H1 (cell line): ENCODE measurements around the gene OR5H1. TPM values are rescaled to one million over a fixed set of nuclear protein-coding genes. Genes with fewer than 3 reads are reported as not detected.

Experiments
- CTCF ChIA-PET: fragments of 300-600 bp; sonication (Branson Sonifier 250); formaldehyde crosslinking; loops from one replicate; lab custom pipeline; 2021; ENCODE audit not compliant: partially characterized antibody; lab: Charles Lee
- POLR2A ChIA-PET: fragments of 300-600 bp; sonication (Branson Sonifier 250); formaldehyde crosslinking; loops from one replicate; lab custom pipeline; 2021; ENCODE audit warnings: inconsistent platforms; ENCODE audit not compliant: partially characterized antibody; lab: Charles Lee
- DNase-seq, 2 experiments: peaks; one replicate each; pipeline versions ENCODE4 v3.0.0 to v3.0.0-alpha.2; 2010 to 2022; ENCODE audit warnings: low spot score in 2 of 2, low read depth in 1 of 2, mixed read lengths in 1 of 2
- FAIRE-seq: peaks from 2 replicates; lab custom pipeline; 2011; peaks lifted over from hg19 to GRCh38; lab: Jason Lieb, UNC
- H2AFZ ChIP-seq: 2 replicates; pipeline ENCODE4 v1.8.1; 2012; ENCODE audit warnings: low read length, inconsistent platforms
- H2AK5ac ChIP-seq: 2 replicates; pipeline ENCODE4 v1.6.1; 2013; ENCODE audit warnings: low read depth, low read length
- H2BK120ac ChIP-seq: replicated peaks from 2 replicates; pipeline ENCODE3; 2013; ENCODE audit warnings: low read depth, low read length, inconsistent platforms
- H2BK12ac ChIP-seq: 2 replicates; pipeline ENCODE4 v1.6.1; 2013; ENCODE audit warnings: low read depth, low read length
- H2BK15ac ChIP-seq: 2 replicates; pipeline ENCODE4 v1.6.1; 2013; ENCODE audit warnings: low read length
- H2BK20ac ChIP-seq: 2 replicates; pipeline ENCODE4 v1.6.1; 2013; ENCODE audit warnings: low read length
- H2BK5ac ChIP-seq: 2 replicates; pipeline ENCODE4 v1.6.1; 2013; ENCODE audit warnings: low read depth, low read length
- H3K14ac ChIP-seq: 2 replicates; pipeline ENCODE4 v1.6.1; 2013; ENCODE audit warnings: inconsistent platforms; ENCODE audit not compliant: insufficient read length
- H3K18ac ChIP-seq: 2 replicates; pipeline ENCODE4 v1.6.1; 2013; ENCODE audit warnings: low read length; ENCODE audit errors: extremely low read depth
- H3K23ac ChIP-seq: 2 replicates; pipeline ENCODE4 v1.6.1; 2013; ENCODE audit warnings: inconsistent platforms; ENCODE audit not compliant: insufficient read length
- H3K23me2 ChIP-seq: 2 replicates; pipeline ENCODE4 v1.6.1; 2013; ENCODE audit warnings: low read depth, low read length
- H3K27ac ChIP-seq: 2 replicates; pipeline ENCODE4 v1.6.1; 2011; ENCODE audit warnings: low read depth, low read length, inconsistent platforms
- H3K27me3 ChIP-seq, 4 experiments: replicated peaks in 1 of 4; 1 replicate in 1 of 4; 2 replicates in 3 of 4; pipeline versions ENCODE4 v1.6.1 to v1.8.1; 2011 to 2013; ENCODE audit warnings: low read length in 3 of 4, mild to moderate bottlenecking in 3 of 4, inconsistent platforms in 2 of 4, mixed read lengths in 2 of 4, moderate library complexity in 1 of 4; ENCODE audit not compliant: control insufficient read depth in 3 of 4, insufficient read depth in 3 of 4; ENCODE audit errors: extremely low read depth in 1 of 4
- H3K36me3 ChIP-seq, 4 experiments: 2 replicates each; pipeline versions ENCODE4 v1.6.1 to v1.8.1; 2011 to 2013; ENCODE audit warnings: mild to moderate bottlenecking in 4 of 4, low read length in 3 of 4, moderate library complexity in 2 of 4, control low read depth in 1 of 4, inconsistent platforms in 1 of 4; ENCODE audit not compliant: insufficient read depth in 4 of 4, control insufficient read depth in 2 of 4
- H3K4ac ChIP-seq: replicated peaks from 2 replicates; pipeline ENCODE3; 2013; ENCODE audit warnings: low read length, low read depth, mixed read lengths, inconsistent platforms; ENCODE audit not compliant: insufficient read length
- H3K4me1 ChIP-seq, 4 experiments: replicated peaks in 1 of 4; 1 replicate in 1 of 4; 2 replicates in 3 of 4; pipeline versions ENCODE4 v1.6.1 to v1.8.1; 2011 to 2013; ENCODE audit warnings: low read length in 3 of 4, inconsistent platforms in 2 of 4, mixed read lengths in 1 of 4; ENCODE audit not compliant: insufficient read depth in 4 of 4, control insufficient read depth in 3 of 4
- H3K4me2 ChIP-seq, 2 experiments: 2 replicates each; pipeline versions ENCODE4 v1.6.1 to v1.8.1; 2011 to 2013; ENCODE audit warnings: low read depth in 2 of 2, low read length in 2 of 2, control low read depth in 1 of 2, inconsistent platforms in 1 of 2, mild to moderate bottlenecking in 1 of 2; ENCODE audit not compliant: insufficient read depth in 1 of 2
- H3K4me3 ChIP-seq, 4 experiments: fragments of 200-600, 300-600 bp in 1 of 4; sonication (generic), shearing (Covaris generic), sonication (Bioruptor Twin) in 1 of 4; 2 replicates each; pipeline versions ENCODE4 v1.5.1 to v1.8.1; 2011 to 2016; ENCODE audit warnings: low read length in 4 of 4, low read depth in 3 of 4, control low read depth in 2 of 4, inconsistent platforms in 2 of 4, mild to moderate bottlenecking in 2 of 4, mixed read lengths in 1 of 4, moderate library complexity in 1 of 4; ENCODE audit not compliant: insufficient read depth in 2 of 4; ENCODE audit errors: extremely low read depth in 1 of 4
- H3K56ac ChIP-seq: replicated peaks from 2 replicates; pipeline ENCODE3; 2013; ENCODE audit warnings: low read depth, mild to moderate bottlenecking, mixed read lengths, low read length, inconsistent platforms; ENCODE audit not compliant: insufficient read length
- H3K79me1 ChIP-seq: 2 replicates; pipeline ENCODE4 v1.6.1; 2013; ENCODE audit warnings: low read depth, low read length, control low read depth
- H3K79me2 ChIP-seq, 2 experiments: 2 replicates each; pipeline versions ENCODE4 v1.6.1 to v1.8.1; 2012 to 2013; ENCODE audit warnings: low read length in 2 of 2, mild to moderate bottlenecking in 2 of 2, inconsistent platforms in 1 of 2; ENCODE audit not compliant: insufficient read depth in 2 of 2, control insufficient read depth in 1 of 2
- H3K9ac ChIP-seq, 4 experiments: replicated peaks in 1 of 4; 1 replicate in 1 of 4; 2 replicates in 3 of 4; pipeline versions ENCODE4 v1.6.1 to v1.8.1; 2011 to 2013; ENCODE audit warnings: low read depth in 3 of 4, low read length in 3 of 4, control low read depth in 2 of 4, mild to moderate bottlenecking in 2 of 4, moderate library complexity in 2 of 4, inconsistent platforms in 1 of 4; ENCODE audit errors: extremely low read depth in 1 of 4
- H3K9me3 ChIP-seq, 2 experiments: 2 replicates each; pipeline versions ENCODE4 v1.6.1 to v1.8.1; 2012 to 2013; ENCODE audit warnings: mild to moderate bottlenecking in 2 of 2, moderate library complexity in 2 of 2, control low read depth in 1 of 2, inconsistent platforms in 1 of 2, low read depth in 1 of 2, low read length in 1 of 2, mixed read lengths in 1 of 2; ENCODE audit not compliant: insufficient read depth in 2 of 2
- H4K20me1 ChIP-seq, 2 experiments: replicated peaks in 1 of 2; 2 replicates each; pipeline versions ENCODE3 to v1.8.1; 2011 to 2013; ENCODE audit warnings: inconsistent platforms in 2 of 2, low read length in 2 of 2, mild to moderate bottlenecking in 1 of 2; ENCODE audit not compliant: insufficient read depth in 2 of 2, control insufficient read depth in 1 of 2
- H4K5ac ChIP-seq: 2 replicates; pipeline ENCODE4 v1.6.1; 2013; ENCODE audit warnings: low read length, low read depth, mixed read lengths, inconsistent platforms; ENCODE audit not compliant: insufficient read length
- H4K8ac ChIP-seq: 2 replicates; pipeline ENCODE4 v1.8.0; 2013; ENCODE audit warnings: mild to moderate bottlenecking, moderate library complexity, low read length, inconsistent platforms; ENCODE audit not compliant: insufficient read depth; ENCODE audit errors: extremely low read depth
- H4K91ac ChIP-seq: replicated peaks from 2 replicates; pipeline ENCODE3; 2013; ENCODE audit warnings: low read length, mixed read lengths, inconsistent platforms; ENCODE audit not compliant: insufficient read length
- ASH2L ChIP-seq: fragments of 200-600, 300-600 bp; sonication (generic); IDR thresholded peaks from one replicate; pipeline ENCODE4 v1.7.1; 2017; ENCODE audit warnings: low read length
- CBX8 ChIP-seq: fragments of 300-800, 300-1000 bp; sonication (generic); IDR thresholded peaks from 2 replicates; pipeline ENCODE4 v1.7.1; 2016; ENCODE audit warnings: low read depth, low read length, borderline replicate concordance
- CTBP2 ChIP-seq: IDR thresholded peaks from 2 replicates; pipeline ENCODE4 v1.7.0; 2011; ENCODE audit warnings: borderline replicate concordance, mild to moderate bottlenecking, moderate library complexity, mixed read lengths, low read length; ENCODE audit not compliant: insufficient read depth, insufficient read length
- EP300 ChIP-seq, 2 experiments: IDR thresholded peaks; 1 replicate in 1 of 2; 2 replicates in 1 of 2; pipeline ENCODE4 v1.6.1; 2011 to 2012; ENCODE audit warnings: low read depth in 2 of 2, low read length in 2 of 2, mild to moderate bottlenecking in 2 of 2, borderline replicate concordance in 1 of 2, inconsistent platforms in 1 of 2, moderate library complexity in 1 of 2
- GTF2F1 ChIP-seq: IDR thresholded peaks from 2 replicates; pipeline ENCODE4 v1.6.1; 2012; ENCODE audit warnings: low read depth, low read length, improper control_type of control experiment, borderline replicate concordance
- SIN3A ChIP-seq, 2 experiments: IDR thresholded peaks in 1 of 2; conservative IDR thresholded peaks in 1 of 2; 2 replicates each; pipeline ENCODE4 v1.6.1; 2011 to 2012; ENCODE audit warnings: low read length in 2 of 2, improper control_type of control experiment in 1 of 2, low read depth in 1 of 2, mild to moderate bottlenecking in 1 of 2
- SIX5 ChIP-seq: IDR thresholded peaks from 2 replicates; pipeline ENCODE4 v1.6.1; 2011; ENCODE audit warnings: mild to moderate bottlenecking, low read depth, low read length
- TAF1 ChIP-seq: IDR thresholded peaks from 2 replicates; pipeline ENCODE4 v1.6.1; 2011; ENCODE audit warnings: mild to moderate bottlenecking, low read depth, low read length
- ZNF274 ChIP-seq: IDR thresholded peaks from 2 replicates; pipeline ENCODE4 v1.7.0; 2012; ENCODE audit warnings: low read length, borderline replicate concordance; ENCODE audit errors: extremely low read depth
- WGBS, 2 experiments: shearing (Covaris generic) in 1 of 2; methylation state at CpG; one replicate each; pipeline versions ENCODE4 v1.1.6 to v1.1.7; 2013 to 2015; ENCODE audit warnings: low lambda C conversion rate in 2 of 2, mixed read lengths in 2 of 2, inconsistent platforms in 1 of 2, low coverage in 1 of 2, missing lambda C conversion rate in 1 of 2; ENCODE audit not compliant: insufficient replicate concordance in 2 of 2, insufficient coverage in 1 of 2, insufficient read length in 1 of 2; ENCODE audit errors: extremely low coverage in 1 of 2, missing lambda C conversion rate in 1 of 2; 5-methylcytosine and 5-hydroxymethylcytosine counted together
- long read RNA-seq, 2 experiments: library from RNA in 1 of 2; library from capped mRNA in 1 of 2; stranded (forward); transcript quantifications; one replicate each; pipeline ENCODE4 v2.0.0, GENCODE V29; 2021; ENCODE audit warnings: inconsistent platforms in 1 of 2
- polyA minus RNA-seq, 3 experiments: library from RNA; depleted of rRNA, polyadenylated mRNA; stranded (reverse); fragments of >200 nt; gene quantifications; 1 replicate in 2 of 3; 2 replicates in 1 of 3; pipeline ENCODE4 v1.2.3, GENCODE V29; 2011
- polyA plus RNA-seq, 7 experiments: library from polyadenylated mRNA; depleted of rRNA in 3 of 7; stranded (reverse) in 5 of 7; unstranded in 2 of 7; fragments of >200 nt in 5 of 7; fragments of 200-250 nt in 2 of 7; gene quantifications; 1 replicate in 5 of 7; 2 replicates in 1 of 7; 4 replicates in 1 of 7; pipeline versions ENCODE4 v1.2.1 to v1.2.3, GENCODE V29; 2011 to 2013; ENCODE audit warnings: missing spikeins in 2 of 7, mixed read lengths in 2 of 7
- total RNA-seq: library from RNA; stranded (reverse); fragmentation: NEBNext Ultra II Directional; extraction: Animal tissue kit (Norgen Biotek cat#: 25700); gene quantifications from 2 replicates; pipeline ENCODE4 v1.2.1, GENCODE V29; 2021
- TF ChIP-seq, protein P1 (sequence below): IDR thresholded peaks from 2 replicates; pipeline ENCODE4 v1.6.1; 2012; ENCODE audit warnings: inconsistent platforms

OR5H1 gene
- total RNA-seq (not detected in 2 replicates), polyA plus RNA-seq (2011; rRNA removed) (not detected in 2 replicates), polyA minus RNA-seq (2011; rRNA and poly(A)+ RNA removed) (not detected in 2 replicates)
- not detected for polyA plus RNA-seq (2011; cell fraction: cytosol; rRNA removed)
- polyA plus RNA-seq (2011; cell fraction: nucleus; rRNA removed): not detected
- polyA plus RNA-seq (2012, experiment 1 of 2): not detected in 4 replicates
- not detected for polyA plus RNA-seq (2012, experiment 2 of 2)
- not detected for polyA plus RNA-seq (2013, experiment 1 of 2)
- polyA plus RNA-seq (2013, experiment 2 of 2): not detected
- not detected for polyA minus RNA-seq (2011; cell fraction: cytosol; rRNA and poly(A)+ RNA removed)
- polyA minus RNA-seq (2011; cell fraction: nucleus; rRNA and poly(A)+ RNA removed): not detected
- long read RNA-seq, experiment 1: 0 reads
- long read RNA-seq, experiment 2: 0 reads

DNA sequence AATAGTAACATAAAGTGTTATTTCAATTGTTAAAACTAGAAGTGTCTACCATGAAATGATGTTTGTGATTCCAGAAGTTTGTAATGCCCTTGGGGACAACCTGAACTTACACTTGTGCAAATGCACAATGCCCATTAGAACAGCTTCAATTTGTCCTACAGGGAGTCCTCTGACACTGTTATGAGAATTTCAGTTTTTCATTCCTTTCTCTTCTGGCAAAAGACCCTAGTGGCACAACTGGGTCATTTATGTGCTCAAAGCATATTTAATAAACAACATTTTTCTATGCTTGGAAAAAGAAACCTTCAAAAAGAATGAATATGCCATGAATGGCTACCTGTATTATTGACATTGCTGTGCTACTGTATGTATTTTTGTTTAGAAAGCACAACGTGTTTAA, at the start of gene OR5H1:
Gene OR5H1 (plus strand): TSS at position 301 of the 400 bp plus-strand sequence. CDS start 1,977 bp downstream, outside the sequence.
- DNase-seq (no peak), FAIRE-seq (peak; percentile 62)
- Histone ChIP-seq H4K20me1 (no peaks in the 10 kb centered on the region), H3K14ac (no peak within 1 kb of the TSS), H3K9ac (no peak within 1 kb of the TSS), H3K4me1 (no peaks in the 10 kb centered on the region), H2BK15ac (no peak within 1 kb of the TSS), H2BK12ac (no peak within 1 kb of the TSS), H3K18ac (no peak within 1 kb of the TSS), H3K56ac (no peak within 1 kb of the TSS), H3K4me3 (no peak within 1 kb of the TSS), H3K23me2 (no peaks in the 10 kb centered on the region), H3K27ac (no peak within 1 kb of the TSS), H4K8ac (no peak within 1 kb of the TSS), H3K4me2 (no peak within 1 kb of the TSS), H3K9me3 (no peaks in the 10 kb centered on the region), H2BK5ac (no peak within 1 kb of the TSS), H3K27me3 (no peaks in the 10 kb centered on the region), H3K23ac (no peak within 1 kb of the TSS), H4K5ac (no peak within 1 kb of the TSS), H3K4ac (no peak within 1 kb of the TSS), H2AFZ (no peak within 1 kb of the TSS), H3K36me3 (no peaks in the 10 kb centered on the region), H3K79me2 (no peaks in the 10 kb centered on the region), H2AK5ac (no peak within 1 kb of the TSS), H2BK120ac (no peak within 1 kb of the TSS), H2BK20ac (no peak within 1 kb of the TSS), H3K79me1 (no peaks in the 10 kb centered on the region), H4K91ac (no peak within 1 kb of the TSS)
- no peak for TF ChIP-seq SIN3A (conservative IDR thresholded peaks at IDR 0.05 in 1 of 2, IDR thresholded peaks at IDR 0.05 in 1 of 2; ENCODE audit: low read depth in 1 of 2, low read length in 2 of 2)
- no peak for TF ChIP-seq CBX8
- TF ChIP-seq ASH2L: no peak
- no peak for TF ChIP-seq CTBP2
- TF ChIP-seq, protein P1, sequence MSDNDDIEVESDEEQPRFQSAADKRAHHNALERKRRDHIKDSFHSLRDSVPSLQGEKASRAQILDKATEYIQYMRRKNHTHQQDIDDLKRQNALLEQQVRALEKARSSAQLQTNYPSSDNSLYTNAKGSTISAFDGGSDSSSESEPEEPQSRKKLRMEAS: no peak
- no peak for TF ChIP-seq EP300 (IDR thresholded peaks at IDR 0.05; ENCODE audit: borderline replicate concordance in 1 of 2, low read depth in 2 of 2, low read length in 2 of 2)
- TF ChIP-seq GTF2F1: no peak
- no peak for TF ChIP-seq ZNF274
- no peak for TF ChIP-seq SIX5
- no peak for TF ChIP-seq TAF1
- POLR2A ChIA-PET: no interaction called here
- CTCF ChIA-PET: no interaction called here
- 92% methylated on average over 1 of the region's 1 CpG; no CpG with 5 or more reads in 1 of the 2 experiments for WGBS, 2 experiments
